Measurements from ENCODE around the gene KIAA2012. TPM values are rescaled to one million over a fixed set of nuclear protein-coding genes. Genes with fewer than 3 reads are reported as not detected.

The KIAA2012 gene
- total and polyA plus RNA-seq, 9 donors: 0.05 to 5.2 (median 0.27) TPM; not detected in 2

- Histone ChIP-seq H3K27me3 (no peaks in the 10 kb centered on the region), H3K9me3 (no peaks in the 10 kb centered on the region), H3K36me3 (no peaks in the 10 kb centered on the region), H3K4me1 (ENCODE audit: insufficient read depth) (no peaks in the 10 kb centered on the region), H3K4me3 (no peak overlapping the region), H3K27ac (no peak overlapping the region)
- intact Hi-C loops (cut with DNase I): no loop called here
- 71 to 85% (median 83%) methylated on average over 3 of the region's 3 CpGs for WGBS, 3 donors
- no peak for DNase-seq
- TF ChIP-seq EP300 (IDR thresholded peaks at IDR 0.05) (no peak), CTCF (IDR thresholded peaks at IDR 0.05) (no peak), POLR2A (IDR thresholded peaks at IDR 0.05) (no peak)
These were observed 121.4 kb downstream of the KIAA2012 start for GRCh38 chr2:202194418-202194817.

DNA sequence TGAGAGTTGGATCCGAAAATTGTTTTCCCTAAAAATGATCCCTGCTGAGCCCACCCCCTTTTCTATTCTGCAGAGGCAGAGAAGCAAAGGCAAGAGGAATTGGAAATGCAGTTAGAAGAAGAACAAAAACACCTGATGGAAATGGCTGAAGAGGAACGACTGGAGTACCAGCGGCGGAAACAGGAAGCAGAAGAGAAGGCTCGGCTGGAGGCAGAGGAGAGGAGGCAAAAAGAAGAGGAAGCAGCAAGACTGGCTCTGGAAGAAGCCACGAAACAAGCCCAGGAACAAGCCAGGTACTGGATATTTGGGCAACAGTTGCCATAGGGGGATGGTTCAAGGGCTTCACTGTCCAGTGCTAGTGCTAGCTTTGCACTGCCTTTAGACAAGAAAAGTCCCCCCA lies 123.7 kb downstream of the KIAA2012 start:
- WGBS, 3 donors: 71 to 82% (median 75%) methylated on average over 6 of the region's 6 CpGs
- Histone ChIP-seq H3K27ac (no peak overlapping the region), H3K4me1 (ENCODE audit: insufficient read depth) (no peaks in the 10 kb centered on the region), H3K36me3 (no peaks in the 10 kb centered on the region), H3K9me3 (no peaks in the 10 kb centered on the region), H3K27me3 (no peaks in the 10 kb centered on the region), H3K4me3 (no peak overlapping the region)
- DNase-seq: no peak
- intact Hi-C loops (cut with DNase I): no loop called here
- TF ChIP-seq POLR2A (IDR thresholded peaks at IDR 0.05) (no peak), CTCF (IDR thresholded peaks at IDR 0.05) (no peak), EP300 (IDR thresholded peaks at IDR 0.05) (no peak)

DNA sequence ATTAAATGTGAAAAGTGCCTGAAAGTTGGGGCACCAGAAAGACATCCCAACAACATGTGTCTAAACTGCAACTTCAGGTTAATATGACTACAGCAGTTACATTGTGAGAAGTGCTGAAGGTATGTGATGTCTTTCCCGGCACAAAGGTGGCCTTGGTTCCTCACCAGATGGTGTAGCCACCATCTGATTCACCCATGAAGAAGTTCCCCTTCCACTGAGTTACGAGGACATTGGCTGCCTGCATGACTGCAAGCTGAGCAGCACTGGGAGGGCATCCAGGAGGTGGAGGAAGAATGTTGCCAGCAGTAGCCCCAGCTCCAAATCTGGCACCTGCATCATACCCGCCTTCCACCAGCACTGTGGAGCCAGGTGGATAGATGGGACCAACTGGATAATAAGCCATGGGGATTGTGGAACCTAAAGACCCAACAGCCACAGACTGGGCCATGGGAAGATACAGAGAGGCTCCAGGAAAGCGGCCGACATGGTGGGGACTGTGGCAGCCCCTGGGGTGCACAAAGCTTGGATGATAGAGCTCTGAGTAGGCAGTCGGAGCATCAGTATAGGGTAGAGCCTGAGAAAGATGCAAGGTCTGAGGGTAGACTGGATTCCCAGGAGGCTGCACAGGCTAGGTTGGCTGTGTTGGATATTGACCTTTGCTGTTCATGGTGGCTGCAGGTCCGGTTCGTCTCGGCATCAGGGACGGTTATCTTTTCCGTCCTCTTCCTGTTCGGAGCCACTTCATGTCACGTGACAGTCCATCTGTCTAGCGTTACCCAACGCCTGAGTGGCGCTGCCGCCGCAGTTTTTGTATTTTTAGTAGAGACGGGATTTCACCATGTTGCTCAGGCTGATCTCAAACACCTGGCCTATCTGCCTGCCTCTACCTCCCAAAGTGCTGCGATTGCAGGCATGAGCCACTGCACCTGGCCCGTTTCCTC lies 128.4 kb downstream of the KIAA2012 start:
- intact Hi-C loops (cut with DNase I): no loop called here
- Histone ChIP-seq H3K4me1 (ENCODE audit: insufficient read depth) (no peaks in the 10 kb centered on the region), H3K36me3 (no peaks in the 10 kb centered on the region), H3K27me3 (no peaks in the 10 kb centered on the region), H3K27ac (no peak overlapping the region), H3K4me3 (no peak overlapping the region), H3K9me3 (no peaks in the 10 kb centered on the region)
- WGBS, 3 donors: 89 to 92% (median 90%) methylated on average over 21 of the region's 21 CpGs
- TF ChIP-seq EP300 (IDR thresholded peaks at IDR 0.05) (no peak), POLR2A (IDR thresholded peaks at IDR 0.05) (no peak), CTCF (IDR thresholded peaks at IDR 0.05) (no peak)
- no peak for DNase-seq

DNA sequence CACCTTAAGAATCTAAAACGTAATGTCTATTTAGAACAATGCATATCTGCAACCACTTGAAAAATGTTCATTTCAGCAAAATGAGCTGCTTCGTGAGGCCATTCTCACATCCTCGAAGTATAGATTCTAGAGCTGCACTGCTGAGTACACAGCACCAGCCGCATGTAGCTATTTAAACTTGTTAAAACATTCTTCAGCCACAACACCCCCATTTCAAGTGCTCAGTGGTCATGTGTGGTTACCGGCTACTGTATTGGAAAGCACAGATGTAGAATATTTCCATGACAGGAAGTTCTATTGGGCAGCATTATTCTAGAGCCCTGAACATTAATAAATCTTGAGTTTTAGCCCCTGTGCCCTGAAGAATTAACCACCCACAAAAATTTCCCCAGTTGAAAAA lies 130.3 kb downstream of the KIAA2012 start:
- Histone ChIP-seq H3K36me3 (no peaks in the 10 kb centered on the region), H3K27me3 (no peaks in the 10 kb centered on the region), H3K9me3 (no peaks in the 10 kb centered on the region), H3K4me3 (no peak overlapping the region), H3K27ac (no peak overlapping the region), H3K4me1 (ENCODE audit: insufficient read depth) (no peaks in the 10 kb centered on the region)
- 92 to 94% (median 93%) methylated on average over 5 of the region's 5 CpGs for WGBS, 3 donors
- DNase-seq: no peak
- TF ChIP-seq EP300 (IDR thresholded peaks at IDR 0.05) (no peak), POLR2A (IDR thresholded peaks at IDR 0.05) (no peak), CTCF (IDR thresholded peaks at IDR 0.05) (no peak)
- intact Hi-C loops (cut with DNase I): no loop called here
